MV-4-11 (cell line): ENCODE data around the gene NENF.
"Not testable (repeated sequence)": the region's sequence is repeated elsewhere in the genome, so short reads cannot be mapped to it uniquely, and the experiment has no call there.

Experiments
- DNase-seq: peaks from one replicate; lab custom pipeline; 2025; lab: John Stamatoyannopoulos, UW

Gene NENF

DNA sequence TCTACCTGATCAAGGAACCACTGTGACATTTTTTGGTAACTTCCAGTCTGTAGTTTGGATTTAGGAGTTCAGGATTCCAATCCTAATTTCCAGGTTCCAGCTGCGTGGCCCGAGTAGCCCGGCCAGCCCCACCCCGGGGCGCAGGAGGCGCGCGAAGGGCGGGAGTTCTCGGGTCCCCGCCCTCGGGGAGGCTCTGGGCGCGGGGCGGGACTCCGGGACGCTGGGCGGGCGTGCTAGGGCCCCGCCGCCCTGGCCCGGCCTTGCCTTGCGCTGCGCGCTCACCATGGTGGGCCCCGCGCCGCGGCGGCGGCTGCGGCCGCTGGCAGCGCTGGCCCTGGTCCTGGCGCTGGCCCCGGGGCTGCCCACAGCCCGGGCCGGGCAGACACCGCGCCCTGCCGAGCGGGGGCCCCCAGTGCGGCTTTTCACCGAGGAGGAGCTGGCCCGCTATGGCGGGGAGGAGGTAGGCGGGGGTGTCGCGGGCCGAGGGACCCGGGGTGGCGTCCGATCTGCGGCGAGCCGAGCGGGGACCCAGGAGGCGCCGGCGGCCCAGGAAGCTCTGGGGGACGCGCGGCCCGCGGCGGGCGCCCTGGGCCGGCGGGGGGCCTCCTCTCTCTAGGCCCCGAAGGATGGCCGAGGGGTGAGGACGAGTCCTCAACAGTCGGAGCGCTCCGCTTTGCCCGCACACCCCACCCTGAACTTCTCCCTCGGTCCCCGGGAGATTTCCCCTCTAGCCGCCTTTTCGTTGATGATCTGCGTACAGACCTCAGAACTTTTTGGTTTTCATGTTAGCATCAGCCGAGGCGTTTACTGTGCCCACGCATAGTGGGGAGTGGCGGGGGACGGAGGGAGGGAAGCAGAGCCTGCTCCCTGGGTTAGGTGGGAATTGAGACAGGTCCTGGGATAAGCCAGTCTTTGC, at the start of gene NENF:
Gene NENF, plus strand, starts transcription at position 260 of the 916 bp plus-strand sequence. Its CDS starts 24 bp downstream, at position 284.
- DNase-seq, result peak; percentile 57

DNA sequence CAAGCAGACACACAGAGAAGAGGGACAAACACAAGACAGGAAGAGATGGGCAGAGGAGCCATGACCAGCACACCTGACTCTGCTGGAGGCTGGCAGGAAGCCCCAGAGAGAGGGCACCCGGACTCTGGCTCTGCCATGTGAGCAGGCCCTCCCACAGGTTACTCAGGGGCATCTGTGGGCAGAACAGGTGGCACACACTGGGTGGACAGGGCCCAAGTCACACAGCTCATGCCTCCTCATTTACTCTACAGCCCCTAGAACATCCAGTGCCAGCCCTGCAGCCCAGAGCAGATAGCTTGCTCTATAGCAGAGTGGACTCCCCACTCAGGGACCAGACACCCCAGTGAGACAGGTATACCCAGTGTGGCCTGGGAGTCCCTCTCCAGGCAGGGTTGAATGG, 46.7 kb upstream of the NENF start:
- no peak for DNase-seq

DNA sequence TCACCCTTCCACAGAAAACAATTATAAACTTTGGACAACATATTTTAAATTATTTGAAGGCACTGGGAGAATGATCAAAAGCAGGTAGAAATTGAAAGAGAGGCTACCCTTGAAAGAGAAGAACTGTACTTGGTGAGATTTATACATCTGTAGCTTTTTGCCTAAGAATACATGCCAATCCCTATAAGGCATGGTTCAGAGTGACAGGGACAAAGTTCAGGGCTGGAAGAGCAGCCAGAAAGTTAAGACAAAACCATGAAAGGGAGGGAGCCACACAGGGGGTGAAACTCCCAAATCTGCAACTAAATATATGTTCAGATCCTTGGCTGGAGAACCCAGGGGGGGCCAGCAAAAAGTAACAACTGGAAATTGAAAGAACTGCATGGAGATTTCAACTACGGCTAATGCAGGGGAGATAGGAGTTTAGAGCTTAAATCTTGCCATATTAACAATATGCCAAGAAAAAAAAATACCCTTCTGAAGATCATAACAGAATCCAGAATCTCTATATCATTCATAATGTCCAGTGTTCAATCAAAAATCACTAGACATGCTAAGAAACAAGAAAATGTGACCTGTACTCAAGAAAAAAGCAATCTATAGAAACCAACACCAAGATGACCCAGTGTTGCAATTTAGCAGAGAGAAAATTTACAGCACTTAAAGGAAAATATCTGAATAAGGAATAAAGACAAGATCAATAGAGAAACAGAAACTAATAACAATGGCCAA, 43.6 kb upstream of the NENF start:
- no peak for DNase-seq

DNA sequence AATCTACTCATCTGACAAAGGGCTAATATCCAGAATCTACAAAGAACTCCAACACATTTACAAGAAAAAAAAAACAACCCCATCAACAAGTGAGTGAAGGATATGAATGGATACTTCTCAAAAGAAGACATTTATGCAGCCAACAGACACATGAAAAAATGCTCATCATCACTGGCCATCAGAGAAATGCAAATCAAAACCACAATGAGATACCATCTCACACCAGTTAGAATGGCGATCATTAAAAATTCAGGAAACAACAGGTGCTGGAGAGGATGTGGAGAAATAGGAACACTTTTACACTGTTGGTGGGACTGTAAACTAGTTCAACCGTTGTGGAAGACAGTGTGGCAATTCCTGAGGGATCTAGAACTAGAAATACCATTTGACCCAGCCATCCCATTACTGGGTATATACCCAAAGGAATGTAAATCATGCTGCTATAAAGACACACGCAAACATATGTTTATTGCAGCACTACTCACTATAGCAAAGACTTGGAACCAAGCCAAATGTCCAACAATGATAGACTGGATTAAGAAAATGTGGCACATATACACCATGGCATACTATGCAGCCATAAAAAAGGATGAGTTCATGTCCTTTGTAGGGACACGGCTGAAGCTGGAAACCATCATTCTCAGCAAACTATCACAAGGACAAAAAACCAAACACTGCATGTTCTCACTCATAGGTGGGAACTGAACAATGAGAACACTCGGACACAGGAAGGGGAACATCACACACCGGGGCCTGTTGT, 36.9 kb upstream of the NENF start:
- not testable (repeated sequence) for DNase-seq

DNA sequence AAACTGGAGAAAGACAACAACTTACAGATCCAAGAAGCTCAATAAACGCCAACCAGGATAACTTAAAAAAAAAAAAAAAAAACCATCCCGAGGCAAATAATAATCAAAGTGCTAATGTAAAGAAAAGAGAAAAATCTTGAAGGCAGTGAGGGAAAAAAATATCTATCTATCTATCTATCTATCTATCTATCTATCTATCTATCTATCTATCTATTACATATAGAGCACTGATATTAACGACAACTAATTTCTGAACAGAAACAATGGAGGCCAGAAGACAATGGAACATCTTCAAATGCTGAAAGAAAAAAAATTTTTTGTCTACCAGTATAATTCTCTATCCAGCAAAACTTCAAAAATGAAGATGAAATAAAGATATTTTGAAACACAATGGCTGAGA, 36.1 kb upstream of the NENF start:
- DNase-seq, result no peak

DNA sequence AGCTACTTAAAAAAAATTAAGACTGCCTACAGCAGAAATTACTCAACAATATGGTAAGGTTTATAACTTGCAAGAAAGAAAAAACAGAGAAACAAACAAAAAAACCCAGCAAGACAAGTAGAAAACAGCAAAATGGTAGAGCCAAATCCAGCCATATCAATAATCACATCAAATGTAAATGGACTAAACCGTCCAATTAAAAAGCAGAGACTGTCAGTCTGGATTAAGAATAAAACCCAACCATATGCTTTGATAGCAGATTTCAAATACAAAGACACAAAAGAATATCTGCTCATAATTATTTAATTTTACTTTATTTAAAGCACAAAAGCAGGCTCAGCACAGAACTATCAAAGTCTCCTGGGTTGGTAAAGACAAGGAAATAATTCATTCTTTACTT, 35.5 kb upstream of the NENF start:
- no peak for DNase-seq

DNA sequence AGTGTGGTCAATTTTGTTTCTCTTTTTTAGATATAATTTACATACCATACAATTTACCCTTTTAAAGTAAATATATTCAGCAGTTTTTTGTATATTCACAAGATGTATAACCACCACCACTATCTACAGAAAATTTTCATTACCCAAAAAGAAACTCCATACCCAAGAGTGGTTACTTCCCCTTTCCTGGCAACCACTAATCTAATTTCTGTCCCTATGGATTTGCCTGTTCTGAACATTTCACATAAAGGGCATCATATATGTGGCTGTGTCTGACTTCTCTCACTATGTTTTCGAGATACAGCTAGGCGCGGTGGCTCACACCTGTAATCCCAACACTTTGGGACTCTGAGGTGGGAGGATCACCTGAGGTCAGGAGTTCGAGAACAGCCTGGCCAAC, 31.7 kb upstream of the NENF start:
- peak; percentile 74 for DNase-seq

DNA sequence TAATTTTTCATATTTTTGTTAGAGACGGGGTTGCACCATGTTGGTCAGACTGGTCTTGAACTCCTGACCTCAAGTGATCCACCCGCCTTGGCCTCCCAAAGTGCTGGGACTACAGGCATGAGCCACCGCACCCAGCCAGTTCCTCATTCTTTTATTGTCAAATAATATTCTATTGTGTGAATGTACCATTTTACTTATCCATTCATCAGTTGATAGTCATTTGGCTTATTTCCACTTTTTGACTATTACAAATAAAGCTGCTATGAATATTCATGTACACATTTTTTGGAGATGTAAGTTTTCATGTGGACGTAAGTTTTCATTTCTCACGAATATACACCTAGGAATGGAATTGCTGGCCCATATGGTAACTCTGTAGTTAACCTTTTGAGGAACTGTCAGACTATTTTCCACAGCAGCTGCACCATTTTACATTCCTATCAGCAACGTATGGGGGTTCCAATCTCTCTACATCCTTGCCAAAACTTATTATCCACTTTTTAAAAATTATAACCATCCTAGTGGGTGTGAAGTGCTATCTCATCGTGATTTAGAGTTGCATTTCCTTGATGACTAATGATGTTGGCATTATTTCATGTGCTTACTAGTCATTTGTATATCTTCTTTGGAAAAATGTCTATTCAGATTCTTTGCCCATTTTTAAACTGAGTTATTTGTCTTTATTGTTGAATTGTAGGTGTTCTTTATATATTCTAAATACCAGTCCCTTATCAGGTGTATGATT, 30.7 kb upstream of the NENF start:
- DNase-seq, result peak; percentile 45

DNA sequence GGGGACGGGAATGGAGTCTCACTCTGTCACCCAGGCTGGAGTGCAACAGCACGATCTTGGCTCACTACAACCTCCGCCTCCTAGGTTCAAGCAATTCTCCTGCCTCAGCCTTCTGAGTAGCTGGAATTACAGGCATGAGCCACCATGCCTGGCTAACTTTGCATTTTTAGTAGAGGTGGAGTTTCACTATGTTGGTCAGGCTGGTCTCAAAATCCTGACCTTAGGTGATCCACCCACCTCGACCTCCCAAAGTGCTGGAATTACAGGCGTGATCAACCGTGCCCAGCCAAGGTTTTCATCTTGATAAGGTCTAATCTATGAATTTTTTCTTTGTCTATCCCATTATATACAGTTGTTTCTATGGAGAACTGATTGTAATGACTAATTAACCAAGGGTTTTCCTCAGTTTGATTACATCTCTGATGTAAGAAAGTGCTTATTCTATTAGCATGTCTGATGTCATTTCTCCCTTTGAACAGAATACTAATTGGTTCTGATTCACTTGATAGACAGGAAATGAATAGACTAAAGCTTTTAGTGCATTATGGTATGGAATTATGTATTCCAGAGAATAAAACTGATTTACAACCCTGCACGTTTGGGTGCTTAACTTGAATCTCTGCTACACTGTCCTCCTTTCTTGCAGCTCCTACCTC, 29.9 kb upstream of the NENF start:
- DNase-seq, result no peak

DNA sequence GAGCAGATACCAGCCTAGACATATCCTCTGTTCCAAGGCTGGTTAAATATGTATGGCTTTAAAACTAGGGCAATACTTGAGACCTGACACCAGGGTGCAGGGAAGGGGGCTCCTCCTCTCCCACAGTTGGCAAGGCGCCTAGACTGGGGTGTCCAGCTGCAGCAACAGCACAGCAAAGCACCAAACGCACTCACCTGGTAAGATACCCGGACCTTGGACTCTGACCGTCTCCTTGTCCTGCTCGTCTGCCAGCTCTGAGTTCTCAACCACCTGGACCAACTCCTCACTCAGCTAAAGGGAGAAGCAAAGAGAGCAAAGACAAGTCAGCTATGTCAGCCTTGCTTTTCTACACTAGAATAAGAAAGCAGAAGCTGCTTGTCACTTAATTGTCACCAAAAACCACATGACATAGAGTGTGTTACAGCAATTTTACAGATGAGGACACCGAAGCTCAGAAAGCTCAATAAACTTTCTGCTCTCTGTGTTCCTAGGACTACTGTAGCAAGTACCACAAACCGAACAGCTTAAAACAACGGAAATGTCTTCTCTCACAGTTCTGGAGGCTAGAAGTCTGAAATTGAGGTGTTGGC, 22.4 kb upstream of the NENF start:
- peak; percentile 89 for DNase-seq

DNA sequence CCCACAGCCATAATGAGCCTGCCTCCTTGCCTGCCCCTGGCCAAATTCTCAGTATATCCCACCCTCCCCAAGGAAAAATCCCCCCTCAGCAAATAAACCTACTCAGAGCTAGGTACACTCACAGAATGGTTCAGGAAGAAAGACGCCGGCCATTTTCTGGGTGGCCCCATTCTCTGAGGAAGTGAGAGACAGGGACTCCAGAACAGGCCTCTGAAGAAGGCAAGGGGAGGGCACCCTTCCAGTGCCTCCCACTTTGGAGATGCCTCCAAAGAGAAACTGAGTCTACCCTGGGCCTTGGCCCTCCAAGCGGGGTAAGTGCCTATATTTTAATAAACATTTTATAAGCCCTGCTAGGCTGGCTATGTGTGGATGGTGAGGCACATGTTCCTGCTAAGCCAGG, 20.3 kb upstream of the NENF start:
- peak; percentile 26 for DNase-seq

DNA sequence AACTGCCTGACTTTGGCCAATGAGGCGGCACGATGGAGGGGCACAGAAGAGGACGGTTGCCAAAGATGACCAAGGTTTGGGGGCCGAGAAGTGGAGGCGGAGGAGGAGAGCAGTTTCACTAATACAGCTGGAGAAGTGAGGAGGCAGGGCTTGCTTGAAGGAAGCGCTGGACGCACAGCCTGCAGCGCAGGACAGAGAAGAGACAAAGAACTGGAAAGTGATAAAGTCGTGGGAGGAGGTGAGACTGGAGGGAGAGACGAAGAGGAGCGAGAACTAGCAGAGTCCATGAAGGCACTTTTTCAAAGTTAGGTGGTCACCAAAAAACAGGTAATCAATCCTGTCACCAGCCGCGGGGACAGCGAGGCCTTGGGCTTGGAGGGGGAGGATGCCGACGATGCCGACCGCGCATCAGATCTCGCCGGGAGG, 18.8 kb upstream of the NENF start:
- peak; percentile 17 for DNase-seq

DNA sequence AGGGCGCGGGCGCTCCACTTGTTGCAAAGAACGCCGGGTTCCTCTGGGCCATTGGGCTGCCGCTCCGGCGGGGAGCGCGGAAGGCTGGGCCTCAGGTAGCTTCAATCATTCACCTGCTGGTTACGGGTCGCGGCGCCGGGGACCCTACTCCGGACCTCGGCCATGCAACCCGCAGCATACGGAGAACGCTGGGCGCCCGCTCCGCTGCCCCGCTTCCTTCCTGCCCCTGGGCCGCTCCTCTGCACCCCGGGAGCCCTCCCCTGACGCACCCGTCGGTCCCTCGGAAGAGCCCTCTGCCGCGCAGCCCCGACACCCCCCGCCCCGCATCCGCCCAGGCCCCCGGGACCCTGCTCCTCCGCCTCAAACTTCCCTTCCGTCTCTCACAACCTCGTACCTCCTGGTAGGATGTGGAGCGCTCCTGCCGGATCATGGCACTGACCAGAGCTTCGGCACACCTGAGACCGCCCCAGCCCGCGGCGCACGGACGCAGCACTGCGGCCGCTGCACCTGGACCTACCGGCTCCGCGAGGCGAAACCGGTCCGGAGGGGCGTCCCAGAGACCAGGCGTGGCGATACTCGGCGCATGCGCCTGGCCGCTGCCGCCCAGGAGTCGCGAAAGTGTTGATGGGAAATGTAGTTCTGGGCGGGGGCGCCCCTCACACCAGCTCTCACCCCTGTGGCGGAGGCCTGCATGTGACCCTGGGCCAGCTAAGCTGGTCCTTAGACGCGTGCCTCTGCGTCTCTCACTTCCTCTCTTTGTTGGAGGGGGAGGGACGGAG, 18.2 kb upstream of the NENF start, which contains the start of gene PACC1:
Gene PACC1, minus strand, starts transcription at position 559 of the 779 bp plus-strand sequence. Its CDS starts 129 bp downstream, at position 430.
- peak; percentile 100 for DNase-seq

DNA sequence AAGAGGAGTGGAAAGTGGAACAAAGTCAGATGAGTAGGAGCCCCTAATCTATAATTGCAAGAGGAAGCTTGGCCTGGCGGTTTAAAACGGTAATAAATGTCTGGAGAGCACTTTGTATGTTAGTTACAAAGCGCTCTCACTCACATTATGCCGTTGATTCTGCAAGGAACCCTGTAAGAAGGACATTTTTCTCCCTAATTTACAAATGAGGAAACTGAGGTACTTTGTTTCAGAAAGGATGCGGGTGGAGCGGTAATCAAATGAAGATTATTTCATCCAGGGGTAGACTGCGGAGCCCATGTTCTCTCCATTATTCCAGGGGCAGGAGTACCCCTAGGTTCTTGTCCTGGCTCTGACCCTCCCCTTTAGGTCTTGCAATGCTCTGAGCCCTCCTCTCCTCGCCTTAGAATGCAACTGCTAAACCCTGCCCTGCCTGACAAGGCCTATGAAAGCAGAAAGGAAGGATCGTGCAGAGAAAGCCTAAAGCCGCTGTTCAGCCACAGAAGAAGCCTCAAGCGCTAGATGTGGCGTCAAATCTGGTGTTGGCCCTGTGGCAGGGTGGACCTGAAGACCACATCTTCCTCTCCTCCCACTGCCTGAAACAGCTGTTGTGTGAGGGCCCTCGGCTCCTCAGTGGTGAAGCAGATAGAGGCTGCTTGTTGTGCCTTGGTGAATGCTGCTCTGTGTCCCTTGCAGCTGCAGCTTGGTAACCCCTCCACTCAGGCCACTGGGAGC, 17.4 kb upstream of the NENF start:
- peak; percentile 88 for DNase-seq

DNA sequence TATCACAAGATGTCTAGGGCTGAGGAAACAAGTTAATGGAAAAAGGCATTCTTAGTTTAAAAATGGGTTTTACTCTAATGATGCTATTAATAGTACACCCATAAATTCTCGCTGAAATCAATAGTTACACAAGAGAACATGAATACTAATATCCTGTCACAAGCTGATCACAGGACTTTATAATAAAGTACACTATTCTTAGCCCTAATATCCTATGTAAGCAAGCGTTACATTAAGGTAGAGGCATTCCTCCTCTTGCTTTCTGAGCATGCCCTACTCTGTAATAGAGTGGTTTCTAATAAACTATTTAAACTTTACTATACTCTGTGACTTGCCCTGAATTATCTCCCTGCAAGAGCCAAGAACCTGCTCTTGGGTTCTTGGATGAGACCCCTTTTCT, 11.6 kb upstream of the NENF start:
- no peak for DNase-seq

DNA sequence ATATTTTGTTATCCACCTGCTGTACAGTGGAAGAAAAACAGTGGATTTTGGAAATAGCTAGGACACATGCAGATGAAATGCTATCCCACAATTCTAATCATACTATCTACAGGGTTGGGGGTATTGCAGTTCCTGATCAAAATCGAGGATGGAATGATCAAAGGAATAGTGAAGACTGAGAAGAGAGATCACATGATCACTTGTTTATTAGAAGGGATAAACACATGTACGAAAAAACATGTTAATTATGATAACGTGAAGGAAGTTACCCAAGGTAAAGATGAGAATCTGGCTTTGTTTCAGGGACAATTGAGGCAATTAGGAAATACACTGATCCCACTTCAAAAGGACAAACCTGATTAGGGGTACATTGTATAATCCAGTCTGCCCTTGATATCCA, 8.8 kb upstream of the NENF start:
- no peak for DNase-seq

DNA sequence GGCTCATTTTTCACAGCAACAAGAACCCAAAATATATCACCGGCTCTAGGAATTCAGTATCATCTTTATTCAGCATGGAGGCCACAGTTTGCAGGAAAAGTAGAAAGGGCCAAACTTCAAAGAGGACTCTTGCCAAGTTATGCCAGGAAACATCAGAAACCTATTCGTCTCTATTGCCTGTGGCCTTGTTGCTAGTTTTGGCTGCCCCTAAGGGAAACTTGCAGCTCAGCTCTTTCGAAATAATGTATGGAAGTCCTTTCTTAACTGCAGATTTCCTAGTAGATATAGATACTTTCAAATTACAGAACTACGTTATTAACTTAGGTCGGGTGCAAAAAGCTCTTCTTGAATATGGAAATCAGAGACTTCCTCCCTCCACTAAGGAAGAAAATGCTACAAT, 4.2 kb upstream of the NENF start:
- DNase-seq, result peak; percentile 38

DNA sequence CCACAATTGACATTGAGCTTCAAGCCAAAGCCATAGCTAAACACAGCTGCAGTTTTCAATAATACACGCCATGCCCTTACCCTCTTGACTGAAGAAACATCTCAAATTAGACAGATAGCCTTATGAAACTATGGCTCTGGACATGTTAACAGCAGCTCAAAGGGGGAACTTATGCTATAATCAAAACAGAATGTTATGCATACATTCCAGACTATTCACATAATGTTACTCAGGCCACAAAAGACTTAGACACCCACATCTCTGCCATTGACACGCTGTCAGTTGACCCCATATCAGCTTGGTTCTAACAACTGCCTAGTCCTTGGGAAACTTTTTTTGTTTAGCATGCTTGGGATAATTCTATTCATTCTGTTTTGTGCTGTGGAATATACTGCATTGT, 2.3 kb upstream of the NENF start:
- no peak for DNase-seq

DNA sequence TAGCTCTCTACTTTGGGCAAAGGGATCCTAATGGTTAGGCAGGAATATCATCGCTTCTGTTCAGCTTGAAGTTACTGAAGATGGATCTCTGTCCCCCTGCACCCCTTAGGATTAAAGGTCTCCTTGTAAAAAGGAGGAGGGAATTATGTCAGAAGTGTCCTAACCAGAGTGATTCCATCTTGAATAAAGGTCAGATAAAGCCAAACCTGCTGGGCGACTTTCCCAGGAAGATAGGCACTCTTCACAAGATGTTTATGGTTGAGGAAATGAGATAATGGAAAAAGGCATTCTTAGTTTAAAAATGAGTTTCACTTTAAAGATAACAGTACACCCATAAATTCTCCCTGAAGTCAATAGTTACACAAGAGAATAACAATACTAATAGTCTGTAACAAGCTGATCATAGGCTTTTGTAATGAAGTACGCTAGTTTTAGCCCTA, 1.7 kb upstream of the NENF start:
- DNase-seq, result no peak
